Activated gamma-delta T cell treated with anti-CD3 and anti-CD28 coated beads, Interleukin-2, amount 50 U/mL, for 16 hours (primary cell): ENCODE results near the gene CASZ1.

Experiments used
- DNase-seq: peaks from one replicate; pipeline ENCODE4 v3.0.0-alpha.2; 2020; ENCODE audit warnings: low read depth

CASZ1 gene

DNA sequence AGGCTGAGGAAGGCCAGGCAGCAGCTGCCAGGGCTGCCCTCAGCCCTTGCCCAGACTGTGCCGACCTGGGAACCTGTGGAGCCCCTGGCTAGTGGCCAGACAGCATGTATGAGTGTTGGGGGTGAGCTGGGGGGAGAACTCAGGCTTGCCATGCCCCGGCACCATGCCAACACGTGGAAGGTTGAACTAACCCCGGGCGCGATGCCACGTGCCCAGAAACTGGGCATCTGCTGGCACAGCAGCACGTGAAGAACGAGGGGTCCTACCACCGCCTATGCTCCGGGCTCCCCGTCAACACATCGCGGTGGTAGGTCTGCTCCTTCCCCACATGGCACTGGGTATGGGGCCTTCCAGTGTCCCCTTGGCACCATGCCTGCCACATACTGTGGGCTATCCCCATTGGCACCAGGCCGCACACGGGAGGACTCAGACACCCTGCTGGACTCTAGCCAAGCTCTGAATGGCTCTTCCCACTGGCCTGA is 68.7 kb downstream of the CASZ1 start:
- no peak for DNase-seq

DNA sequence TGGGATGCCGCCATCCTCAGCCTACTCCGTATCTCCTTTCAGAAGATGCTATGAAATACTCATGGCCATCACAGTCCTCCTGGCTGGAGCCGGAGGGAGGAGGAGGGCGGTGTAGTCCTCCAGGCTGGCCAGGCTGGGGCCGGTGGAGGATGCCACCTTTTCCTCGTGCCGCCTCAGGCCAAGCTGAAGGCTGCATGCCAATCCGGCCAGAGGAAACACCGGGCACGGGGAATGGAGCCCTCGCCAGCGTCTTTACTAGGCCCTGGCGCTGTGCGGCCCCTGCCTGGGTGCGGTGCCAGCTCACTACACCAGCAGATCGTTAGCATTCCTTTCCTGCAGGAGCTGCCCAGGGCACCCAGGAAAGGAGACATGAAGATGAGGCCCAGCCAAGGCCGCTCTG is 70.1 kb downstream of the CASZ1 start:
- DNase-seq: no peak

DNA sequence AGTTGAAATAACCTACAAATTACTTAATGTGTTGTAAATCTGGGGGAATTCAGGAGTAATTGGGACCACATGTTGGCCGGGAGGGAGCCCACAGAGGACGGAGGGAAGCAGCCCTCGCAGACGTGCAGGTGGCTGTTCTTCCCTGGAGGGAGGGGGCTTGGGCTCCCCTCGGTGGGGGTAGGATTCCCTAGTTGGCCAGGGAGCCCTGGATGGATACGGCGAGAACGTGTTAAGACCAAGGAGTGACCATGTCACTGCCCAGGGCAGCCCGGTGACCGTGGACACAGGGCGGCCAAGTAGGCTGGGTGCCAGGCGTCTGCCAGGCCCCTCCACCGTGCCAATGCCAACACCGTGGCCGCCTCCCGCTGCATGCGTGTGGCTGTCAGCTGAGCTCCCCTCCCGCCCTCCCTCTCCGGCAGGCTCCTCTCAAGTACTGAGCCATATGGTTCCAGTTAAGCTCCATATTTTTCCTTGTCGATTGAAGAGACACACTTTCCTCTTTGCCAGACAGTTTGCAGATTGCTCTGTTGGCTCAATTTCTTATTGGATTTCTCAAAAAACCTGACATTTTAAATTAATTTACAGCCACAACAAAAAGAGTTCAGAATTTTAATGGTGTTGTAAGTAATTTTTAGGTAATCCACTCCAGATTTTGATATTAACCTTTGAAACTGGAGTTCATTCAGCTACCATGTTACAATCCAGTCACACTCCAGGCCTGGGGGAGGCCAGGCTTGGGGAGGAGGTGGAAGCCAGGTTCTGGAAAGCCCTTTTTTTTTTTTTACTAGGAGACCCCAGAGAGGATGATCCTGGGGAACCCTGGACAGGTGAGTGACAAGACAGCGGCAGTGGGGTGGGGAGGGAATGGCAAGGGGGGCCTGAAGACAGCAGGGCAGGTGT is 71.2 kb downstream of the CASZ1 start:
- no peak for DNase-seq

DNA sequence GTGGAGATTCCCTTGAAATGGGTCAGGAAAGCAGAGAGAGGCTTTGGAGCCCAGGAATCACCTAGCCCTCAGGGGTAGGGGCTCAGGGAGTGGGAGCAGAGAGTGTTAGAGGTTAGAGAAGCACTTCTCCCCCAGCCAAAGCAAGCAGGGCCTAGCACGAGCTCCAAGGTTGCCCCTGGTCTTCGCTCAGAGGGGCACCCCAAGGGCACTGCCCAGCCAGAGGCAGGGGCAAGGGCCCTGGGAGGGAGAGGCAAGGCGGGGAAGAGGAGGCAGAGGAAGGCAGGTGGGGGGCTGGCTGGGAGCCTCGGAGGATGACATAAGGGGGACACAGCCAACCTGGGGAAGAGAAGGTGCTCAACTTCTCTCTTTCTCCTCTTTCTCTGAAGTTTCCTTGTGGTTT is 71.9 kb downstream of the CASZ1 start:
- no peak for DNase-seq

DNA sequence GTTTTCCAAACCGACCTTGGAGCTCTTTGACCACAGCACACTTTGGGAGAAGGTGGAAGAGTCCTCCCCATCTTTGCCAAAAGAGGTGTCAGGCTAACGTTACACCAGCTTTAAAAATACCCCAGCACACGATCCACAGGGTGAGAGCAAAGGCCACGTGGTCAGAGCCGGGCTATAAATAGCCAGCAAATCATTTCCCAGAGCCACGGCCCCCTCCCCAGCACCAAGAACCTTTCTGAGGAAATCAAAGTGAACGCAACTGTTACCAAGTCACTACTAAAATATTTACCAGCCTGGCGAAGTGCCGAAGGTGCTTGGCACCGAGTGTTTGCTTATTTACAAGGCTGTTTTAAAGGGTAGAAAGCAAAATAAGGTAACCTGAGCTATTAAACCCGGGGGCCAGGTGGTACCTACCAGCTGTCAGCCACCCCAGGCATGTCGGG is 72.4 kb downstream of the CASZ1 start:
- no peak for DNase-seq

DNA sequence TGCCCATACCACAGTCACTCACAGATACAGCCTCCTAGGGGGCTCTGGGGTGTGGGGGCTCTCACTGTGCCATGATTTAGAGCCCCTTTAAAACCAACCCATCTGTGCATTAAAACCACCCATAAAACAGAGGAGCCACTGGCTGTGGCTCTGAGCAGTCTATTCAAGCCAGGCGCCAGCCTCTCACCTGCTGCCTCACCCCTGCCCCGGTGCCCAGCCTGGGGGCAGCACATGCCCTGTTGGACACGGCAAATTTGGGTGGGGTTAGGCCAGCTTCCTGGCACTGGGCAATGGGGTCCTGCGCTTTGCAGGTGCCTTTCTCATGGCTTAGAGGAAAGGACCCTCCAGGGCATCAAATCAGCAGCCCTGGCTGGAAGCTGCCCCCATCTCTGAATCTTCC is 73.1 kb downstream of the CASZ1 start:
- DNase-seq: no peak

DNA sequence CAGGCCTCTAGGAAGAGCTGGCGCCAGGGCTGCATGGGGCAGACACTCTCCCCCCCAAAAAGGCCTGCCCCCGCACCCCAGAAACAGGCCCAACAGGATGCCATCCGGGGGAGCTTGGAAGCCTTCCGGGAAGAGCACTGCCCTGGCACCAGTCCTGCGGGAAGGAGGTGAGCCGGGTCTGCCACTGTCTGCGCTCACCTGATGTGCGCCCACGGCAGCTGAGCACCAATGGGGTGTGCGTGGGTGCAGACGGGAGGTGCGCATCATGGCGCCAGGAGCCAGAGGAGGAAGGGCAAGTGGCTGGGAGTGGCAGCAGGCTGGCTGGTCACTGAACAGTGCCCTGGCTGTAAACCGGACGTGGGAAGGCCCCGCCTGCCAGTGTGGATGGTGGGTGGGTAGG is 73.6 kb downstream of the CASZ1 start:
- DNase-seq: no peak

DNA sequence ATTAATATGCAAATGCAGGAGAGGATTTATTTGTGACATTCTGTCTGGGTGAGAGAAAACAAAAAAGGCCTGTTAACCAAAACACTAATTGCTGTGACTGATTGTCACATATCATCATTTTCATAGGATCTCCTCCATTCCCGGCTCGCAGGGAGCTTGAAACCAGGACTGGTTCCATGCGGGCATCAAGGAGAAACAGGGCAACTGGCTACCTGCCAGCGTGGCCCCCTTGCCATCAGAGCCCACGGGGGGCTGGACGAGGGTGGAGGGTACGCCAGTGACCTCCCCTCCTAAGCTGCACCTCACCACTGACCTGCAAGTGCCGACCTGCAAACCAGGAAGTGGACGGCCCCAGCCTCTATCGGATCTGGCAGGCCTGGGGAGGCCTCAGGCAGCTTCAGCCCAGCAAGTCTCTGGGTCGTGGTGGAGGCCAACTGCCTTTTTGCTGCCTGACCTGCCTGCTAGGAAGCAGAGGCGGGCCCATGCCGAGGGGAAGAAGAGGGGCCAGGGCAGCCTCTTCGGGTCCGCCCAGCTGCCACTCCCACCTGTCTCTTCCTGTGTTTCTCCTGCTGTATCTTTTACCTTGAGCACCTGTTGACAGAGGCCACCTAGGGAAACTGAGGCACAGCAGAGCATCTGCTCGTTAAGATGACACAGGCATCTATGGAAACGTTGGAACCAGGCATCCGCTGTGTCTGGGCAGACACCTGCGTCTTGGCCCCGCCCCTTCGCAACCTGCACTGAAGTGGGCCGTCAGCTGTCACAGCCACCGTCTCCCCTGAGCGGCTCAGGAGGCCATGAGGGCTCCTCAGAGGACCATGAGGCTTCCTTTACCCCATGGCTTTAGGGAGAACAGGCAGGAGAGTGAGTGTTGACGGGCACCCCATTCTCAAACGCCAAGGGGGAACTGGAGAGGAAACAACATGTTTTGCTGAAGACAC is 74.8 kb downstream of the CASZ1 start:
- DNase-seq: no peak

DNA sequence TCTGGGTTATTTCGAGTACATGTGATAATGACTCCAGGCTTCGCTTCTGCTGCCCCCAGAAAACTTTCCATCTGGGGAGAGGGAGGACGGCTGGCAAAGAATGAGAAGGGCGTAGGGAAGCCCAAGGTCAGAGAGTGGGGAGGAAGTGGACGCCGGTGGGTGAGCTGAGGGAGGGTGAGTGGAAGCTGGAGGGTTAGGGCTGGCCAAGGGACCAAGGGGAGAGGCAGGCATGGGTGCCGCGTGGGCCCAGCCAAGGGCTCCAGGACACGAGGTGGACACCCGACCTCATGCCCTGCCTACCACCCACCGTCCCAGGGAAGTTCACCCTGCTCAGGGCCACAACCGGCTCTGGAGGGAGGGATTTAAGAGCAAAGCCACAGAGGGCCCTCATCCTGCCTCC is 75.8 kb downstream of the CASZ1 start:
- DNase-seq: no peak

DNA sequence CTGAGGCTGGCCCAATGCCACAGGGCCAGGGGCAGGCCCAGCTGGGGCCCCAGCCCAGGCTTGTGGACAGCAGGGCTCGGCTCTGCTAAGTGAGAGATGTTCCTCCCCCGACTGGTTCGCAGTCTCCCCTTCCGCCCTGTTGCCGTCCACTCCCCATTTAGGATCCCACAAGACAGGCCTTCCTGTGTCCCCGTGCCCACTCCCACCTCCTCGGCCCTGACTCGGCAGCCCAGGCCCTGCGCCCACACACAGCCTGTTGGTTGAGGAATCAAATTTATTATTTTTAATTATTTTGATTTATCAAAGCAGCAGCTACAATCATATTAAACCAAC is 78.4 kb downstream of the CASZ1 start:
- no peak for DNase-seq

DNA sequence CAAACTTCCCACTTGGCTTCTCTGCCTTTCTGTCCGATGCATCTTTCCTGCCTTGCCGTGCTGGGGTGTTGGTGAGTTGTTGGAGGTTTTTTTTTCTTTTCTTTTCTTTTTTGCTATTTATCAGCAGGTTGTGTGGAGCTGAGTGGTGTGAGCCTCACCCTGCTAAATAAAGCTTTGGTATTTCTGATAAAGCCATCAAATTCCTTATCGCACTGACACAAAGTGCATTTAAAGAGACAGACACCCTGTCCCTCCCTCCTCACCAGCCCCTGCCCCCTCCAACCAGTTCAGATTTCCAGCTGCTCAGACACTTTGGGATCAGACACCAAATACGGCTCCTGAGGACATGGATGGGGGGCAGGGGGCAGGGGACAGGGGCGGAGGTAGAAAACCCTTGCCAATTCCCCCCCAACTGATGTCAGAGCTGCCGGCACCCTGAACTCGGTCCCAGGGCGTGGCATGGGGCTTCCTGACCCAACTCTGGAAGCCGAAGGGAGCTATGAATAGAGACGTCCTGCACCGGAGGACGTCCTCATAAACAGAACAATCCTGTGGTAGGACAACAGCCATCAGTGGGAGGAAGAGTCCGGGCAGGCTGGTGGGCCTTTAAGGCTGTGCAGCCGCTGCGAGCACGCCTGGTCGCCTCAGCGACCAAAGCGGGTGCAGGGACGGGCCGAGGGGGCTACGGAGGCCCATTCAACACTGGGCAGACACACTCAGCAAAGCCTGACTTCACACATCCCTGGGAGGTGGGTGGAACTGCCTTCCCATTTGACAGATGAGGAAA is 79.0 kb downstream of the CASZ1 start:
- no peak for DNase-seq

DNA sequence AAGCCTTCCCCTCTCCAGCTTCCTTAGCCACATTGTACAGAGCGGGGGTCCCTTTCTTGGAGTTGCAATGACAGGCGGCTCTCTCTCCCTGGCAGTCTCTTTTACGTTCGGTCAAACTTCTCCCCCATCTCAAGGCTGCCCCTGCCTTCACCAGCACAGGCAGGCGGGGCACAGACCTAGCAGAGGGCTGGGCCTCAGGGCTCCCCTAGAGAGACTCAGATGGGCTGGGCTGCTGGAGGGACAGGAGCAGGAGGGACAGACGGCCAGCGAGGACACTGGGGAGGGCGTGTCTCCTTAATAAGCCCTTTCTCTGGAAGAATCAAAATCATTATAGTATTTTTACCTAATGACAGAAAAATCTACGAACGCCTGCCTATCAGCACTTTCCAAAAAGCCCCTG is 79.6 kb downstream of the CASZ1 start:
- DNase-seq: no peak

DNA sequence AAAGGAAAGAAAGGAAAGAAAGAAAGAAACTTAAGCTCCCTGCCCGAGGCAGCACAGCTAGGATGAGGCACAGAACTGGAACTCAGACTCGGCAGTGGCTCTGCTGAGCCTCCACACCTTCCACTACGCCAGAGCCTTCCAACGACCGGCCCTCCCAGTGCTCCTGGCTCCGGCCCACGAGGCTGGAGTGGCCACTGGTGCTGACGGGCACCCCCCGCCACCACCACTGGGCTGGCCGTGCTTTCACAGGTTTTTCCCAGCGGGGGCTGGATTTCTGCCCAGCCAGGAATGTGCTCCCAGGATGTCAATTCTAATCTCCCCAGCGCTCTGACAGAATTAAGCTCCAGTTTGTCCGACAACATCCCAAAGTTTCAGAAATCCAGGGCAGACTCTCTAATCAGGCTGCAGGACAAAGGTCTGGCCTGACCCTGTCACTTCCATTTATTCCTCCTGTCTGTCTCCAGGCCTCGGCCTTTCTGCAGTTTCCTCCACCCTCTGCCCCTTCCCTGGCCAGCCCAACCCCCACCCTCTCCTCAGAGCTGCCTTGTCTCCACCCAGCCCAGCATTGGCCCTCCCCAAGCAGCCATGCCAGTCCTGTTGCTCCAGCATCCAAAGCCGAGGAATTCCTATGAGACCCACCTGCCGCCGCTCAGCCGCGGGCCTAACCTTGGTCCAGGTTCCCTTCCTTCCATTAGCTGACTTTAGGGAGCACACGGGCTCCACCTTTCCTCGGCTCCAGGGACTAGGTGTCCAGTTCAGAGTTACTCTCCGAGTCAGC is 81.9 kb downstream of the CASZ1 start:
- DNase-seq: no peak

DNA sequence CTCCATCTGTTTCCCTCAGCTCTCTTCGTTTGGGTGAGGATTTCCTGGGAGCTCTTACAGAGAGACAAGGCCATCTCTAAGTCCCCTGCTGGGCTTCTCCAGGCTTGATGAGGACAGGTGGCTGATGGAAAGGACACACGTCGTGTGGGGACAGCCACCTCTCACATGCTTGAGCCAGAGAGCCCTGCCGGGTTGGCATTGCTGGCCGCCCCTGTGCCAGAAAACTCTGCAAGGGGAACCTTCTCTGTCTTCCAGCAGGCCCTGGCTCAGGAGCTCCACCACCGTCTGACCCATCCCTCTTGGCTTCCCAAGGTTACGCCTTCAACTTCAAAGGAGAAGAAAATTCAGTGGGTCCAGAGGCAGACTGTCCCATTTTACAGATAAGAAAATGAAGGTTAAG is 82.8 kb downstream of the CASZ1 start:
- DNase-seq: no peak

DNA sequence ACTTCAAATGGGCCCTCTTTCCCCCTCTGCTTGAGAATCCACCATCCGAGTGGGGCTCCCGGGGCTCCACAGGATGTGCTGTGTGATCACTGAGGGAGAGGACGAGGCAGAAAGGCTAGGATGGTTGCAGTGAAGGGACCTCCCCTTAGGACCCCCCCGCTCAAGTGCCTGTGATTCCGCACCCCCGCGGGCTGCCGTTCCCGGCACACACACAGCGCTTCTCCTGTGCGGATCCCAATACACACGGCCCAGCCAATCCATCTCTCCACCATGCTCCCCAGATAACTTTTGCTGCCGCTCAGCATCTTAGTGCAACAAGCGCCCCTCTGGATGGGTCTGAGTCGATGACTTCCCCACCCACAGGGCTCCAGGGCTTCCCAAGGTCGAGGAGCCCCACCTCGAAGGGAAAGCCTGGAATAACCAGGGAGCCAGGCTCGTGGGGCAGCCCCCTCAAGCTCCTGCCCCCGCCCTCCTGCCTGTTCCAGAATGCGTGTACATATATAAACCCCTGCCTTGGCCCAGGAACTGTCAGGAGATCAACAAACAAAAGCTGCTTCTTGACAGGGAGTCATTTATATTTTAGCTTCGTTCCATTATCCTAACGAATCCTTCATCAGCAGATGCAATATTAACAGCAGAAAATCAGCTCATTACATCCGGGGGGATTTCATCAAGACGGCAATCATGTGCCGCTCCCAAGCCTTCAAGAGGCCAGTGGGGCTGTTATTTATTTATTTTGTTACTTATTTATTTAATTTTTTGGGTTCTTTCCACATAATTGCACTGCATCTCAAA is 83.7 kb downstream of the CASZ1 start:
- DNase-seq: no peak

DNA sequence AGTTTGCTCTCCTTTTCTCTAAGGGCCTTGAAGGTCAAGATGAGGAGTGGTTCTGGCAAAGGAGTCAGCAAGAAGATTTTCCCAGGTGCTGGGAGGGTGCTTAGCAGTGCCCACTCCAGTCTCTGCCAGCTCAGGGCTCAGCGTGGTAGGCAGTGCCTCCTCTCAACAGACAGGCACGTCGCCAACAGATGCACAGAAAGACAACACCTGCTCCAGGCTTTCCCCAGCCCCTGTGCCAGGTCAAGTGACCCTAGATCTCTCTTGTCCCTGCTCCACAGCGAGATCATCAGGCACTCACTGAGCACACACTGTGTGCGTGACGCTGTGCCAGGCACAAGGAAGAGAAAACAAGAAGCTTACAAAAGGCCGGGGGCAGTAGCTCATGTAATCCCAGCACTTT is 86.0 kb downstream of the CASZ1 start:
- no peak for DNase-seq

DNA sequence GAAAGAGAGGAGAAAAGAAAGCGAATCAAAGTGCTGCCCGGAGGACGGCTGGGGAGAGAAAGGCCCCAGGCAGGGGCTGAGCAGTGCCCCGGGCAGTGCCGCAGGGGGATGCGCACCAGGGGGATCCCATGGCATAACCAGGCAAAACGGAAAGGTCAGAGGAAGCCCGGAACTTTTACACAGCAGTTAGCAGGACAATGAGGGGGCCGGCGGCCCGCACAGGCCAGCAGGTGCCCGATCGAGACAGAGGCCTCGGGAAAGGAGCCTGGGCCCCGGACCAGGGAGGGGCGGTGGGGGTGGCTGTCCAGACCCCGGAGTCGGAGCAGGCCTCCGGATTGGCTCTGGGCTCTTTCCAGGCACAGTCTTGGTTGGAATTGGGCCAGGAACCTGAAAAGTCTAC is 86.8 kb downstream of the CASZ1 start:
- no peak for DNase-seq

DNA sequence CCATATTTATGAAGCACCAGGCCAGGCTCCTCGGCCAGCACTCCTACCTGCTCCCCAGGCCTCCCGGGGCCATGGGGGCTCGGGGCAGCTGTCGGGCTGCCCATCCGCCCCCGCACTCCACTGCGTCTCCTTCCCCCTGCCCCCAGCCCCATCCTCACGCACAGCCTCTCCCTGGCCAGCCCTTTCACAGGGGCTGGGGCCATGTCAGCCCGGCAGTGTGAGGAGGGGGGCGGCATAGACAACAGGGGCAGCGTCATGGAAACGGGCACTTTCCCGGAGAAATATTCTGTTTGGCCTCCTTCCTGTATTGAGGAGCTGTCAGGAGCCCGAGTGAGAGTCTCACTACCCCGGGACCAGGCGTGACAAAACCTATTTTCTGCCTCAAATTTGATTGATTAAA is 87.3 kb downstream of the CASZ1 start:
- DNase-seq: no peak

DNA sequence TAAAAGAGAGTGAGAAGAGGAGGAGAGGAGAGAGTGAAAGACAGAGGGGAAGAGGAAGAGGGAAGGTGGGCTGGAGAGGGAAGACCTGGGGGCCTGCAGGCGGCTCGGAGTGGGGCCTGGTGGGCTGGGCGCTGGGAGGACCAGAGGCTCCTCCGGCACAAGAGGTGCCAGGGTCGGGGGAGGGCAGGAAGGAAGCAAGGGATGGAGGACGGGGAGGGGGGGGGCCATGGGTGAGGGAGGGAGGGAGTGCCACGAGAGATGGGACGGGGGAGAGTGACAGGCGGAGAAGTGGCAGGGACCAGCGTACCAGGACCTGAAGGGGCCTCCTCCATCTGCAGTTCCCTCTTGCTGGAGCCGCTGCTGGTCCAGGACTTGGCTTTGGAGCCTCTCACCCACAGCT is 87.7 kb downstream of the CASZ1 start:
- DNase-seq: no peak

DNA sequence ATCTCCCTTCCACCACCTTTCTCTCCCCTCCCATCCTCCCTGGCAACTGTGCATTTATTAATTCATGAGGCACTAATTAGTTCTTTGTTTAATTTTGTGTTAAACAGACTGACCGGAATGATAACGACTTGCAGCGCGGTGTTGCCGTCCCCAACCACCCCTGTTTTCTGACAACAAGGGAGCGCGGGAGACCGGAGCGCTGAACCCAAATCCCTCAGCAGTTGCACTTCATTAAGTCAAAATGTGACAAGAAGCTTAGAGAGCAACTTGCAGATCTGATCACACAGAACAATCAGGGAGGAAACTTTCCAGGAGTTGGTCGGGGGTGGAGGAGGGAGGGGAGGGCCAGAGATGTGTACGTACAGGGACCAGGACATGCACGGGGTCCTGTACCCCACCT is 89.2 kb downstream of the CASZ1 start:
- no peak for DNase-seq
